KMS-11 (cell line): ENCODE data around the gene COL6A5.
"Not testable (repeated sequence)": the region's sequence is repeated elsewhere in the genome, so short reads cannot be mapped to it uniquely, and the experiment has no call there.

Source experiments
- H2AFZ ChIP-seq: fragments of 200-600 bp; sonication (generic); 2 replicates; pipeline ENCODE4 v1.6.1; 2016; ENCODE audit warnings: antibody characterized with exemption, mixed run types, low read depth
- H3K27ac ChIP-seq: fragments of 200-600 bp; sonication (generic); 2 replicates; pipeline ENCODE4 v1.6.1; 2016; ENCODE audit warnings: mild to moderate bottlenecking, mixed run types
- H3K27me3 ChIP-seq: fragments of 200-600 bp; sonication (generic); 2 replicates; pipeline ENCODE4 v1.6.1; 2017; ENCODE audit warnings: mild to moderate bottlenecking, low read depth, mixed run types, moderate library complexity; ENCODE audit not compliant: insufficient read depth
- H3K36me3 ChIP-seq: fragments of 200-600 bp; sonication (generic); 2 replicates; pipeline ENCODE4 v1.6.1; 2017; ENCODE audit warnings: mild to moderate bottlenecking, mixed run types; ENCODE audit not compliant: insufficient read depth
- H3K4me1 ChIP-seq: fragments of 200-600 bp; sonication (generic); 2 replicates; pipeline ENCODE4 v1.6.1; 2016; ENCODE audit warnings: mild to moderate bottlenecking, low read depth, mixed run types; ENCODE audit not compliant: poor library complexity, severe bottlenecking
- H3K4me2 ChIP-seq: fragments of 200-600 bp; sonication (generic); 2 replicates; pipeline ENCODE4 v1.7.0; 2016; ENCODE audit warnings: mild to moderate bottlenecking, mixed run types
- H3K4me3 ChIP-seq: fragments of 200-600 bp; sonication (generic); IDR thresholded peaks from 2 replicates; pipeline ENCODE4 v1.6.1; 2017; ENCODE audit warnings: low read depth, low read length, mixed read lengths; ENCODE audit not compliant: insufficient read depth
- H3K79me2 ChIP-seq: fragments of 200-600 bp; sonication (generic); 2 replicates; pipeline ENCODE4 v1.6.1; 2016; ENCODE audit warnings: low read depth, mixed run types; ENCODE audit not compliant: insufficient read depth
- H3K9ac ChIP-seq: fragments of 200-600 bp; sonication (generic); 2 replicates; pipeline ENCODE4 v1.6.1; 2016; ENCODE audit warnings: mild to moderate bottlenecking, mixed run types
- H4K20me1 ChIP-seq: fragments of 200-600 bp; sonication (generic); 2 replicates; pipeline ENCODE4 v1.6.1; 2016; ENCODE audit warnings: mild to moderate bottlenecking, mixed run types; ENCODE audit not compliant: insufficient read depth
- TF ChIP-seq, protein P1 (sequence below): fragments of 200-600 bp; sonication (generic); conservative IDR thresholded peaks from 2 replicates; pipeline ENCODE4 v1.6.1; 2017; ENCODE audit warnings: low read depth, mild to moderate bottlenecking, antibody characterized with exemption, low read length, moderate library complexity, mixed read lengths

Gene COL6A5

DNA sequence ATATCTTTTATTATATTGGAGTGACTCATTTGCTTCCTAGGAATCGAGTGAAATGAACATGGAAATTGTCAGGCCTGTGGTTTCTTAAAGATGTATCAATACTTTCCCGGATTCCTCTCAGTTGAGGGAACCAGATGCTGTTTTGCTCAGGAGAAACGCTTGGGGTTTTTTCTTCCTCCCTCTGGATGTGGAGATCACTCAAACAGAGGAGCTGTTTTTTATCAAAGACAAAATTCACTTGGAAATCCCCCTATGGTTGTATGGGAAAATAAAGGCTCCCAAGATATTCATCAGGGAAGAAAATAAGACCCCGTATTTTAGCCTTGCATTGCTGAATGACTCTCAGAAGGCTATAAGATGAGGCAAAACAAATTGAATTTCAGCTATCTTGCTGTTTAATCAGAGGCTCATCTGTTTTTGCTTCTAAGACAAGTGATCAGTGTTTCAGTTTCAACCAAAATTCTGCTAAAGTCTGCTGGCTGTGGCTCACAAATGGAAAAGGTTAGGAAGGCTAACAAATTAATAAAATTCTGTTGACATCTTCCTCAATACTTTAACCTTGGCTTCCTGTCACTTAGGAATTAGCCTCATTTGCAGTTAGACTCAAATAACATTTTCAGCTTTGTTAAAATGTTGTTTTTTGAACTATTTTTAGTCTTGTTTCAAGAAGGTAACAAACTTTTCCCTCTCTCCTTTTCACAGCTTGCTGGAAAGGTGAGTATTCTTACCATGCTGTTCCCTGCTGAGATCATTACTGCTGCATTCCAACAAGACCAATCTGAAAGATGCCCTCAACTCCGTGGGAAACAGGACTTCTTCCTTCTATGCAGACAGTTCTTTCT is 83.6 kb downstream of the COL6A5 start:
- no peaks in the 10 kb centered on the region for H3K27me3 ChIP-seq
- H3K4me1 ChIP-seq: peaks cover 26% of the 10 kb centered on the region
- H3K36me3 ChIP-seq: no peaks in the 10 kb centered on the region
- H3K4me2 ChIP-seq: peak overlapping the region; percentile 78
- TF ChIP-seq, protein P1, sequence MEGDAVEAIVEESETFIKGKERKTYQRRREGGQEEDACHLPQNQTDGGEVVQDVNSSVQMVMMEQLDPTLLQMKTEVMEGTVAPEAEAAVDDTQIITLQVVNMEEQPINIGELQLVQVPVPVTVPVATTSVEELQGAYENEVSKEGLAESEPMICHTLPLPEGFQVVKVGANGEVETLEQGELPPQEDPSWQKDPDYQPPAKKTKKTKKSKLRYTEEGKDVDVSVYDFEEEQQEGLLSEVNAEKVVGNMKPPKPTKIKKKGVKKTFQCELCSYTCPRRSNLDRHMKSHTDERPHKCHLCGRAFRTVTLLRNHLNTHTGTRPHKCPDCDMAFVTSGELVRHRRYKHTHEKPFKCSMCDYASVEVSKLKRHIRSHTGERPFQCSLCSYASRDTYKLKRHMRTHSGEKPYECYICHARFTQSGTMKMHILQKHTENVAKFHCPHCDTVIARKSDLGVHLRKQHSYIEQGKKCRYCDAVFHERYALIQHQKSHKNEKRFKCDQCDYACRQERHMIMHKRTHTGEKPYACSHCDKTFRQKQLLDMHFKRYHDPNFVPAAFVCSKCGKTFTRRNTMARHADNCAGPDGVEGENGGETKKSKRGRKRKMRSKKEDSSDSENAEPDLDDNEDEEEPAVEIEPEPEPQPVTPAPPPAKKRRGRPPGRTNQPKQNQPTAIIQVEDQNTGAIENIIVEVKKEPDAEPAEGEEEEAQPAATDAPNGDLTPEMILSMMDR: no peak
- no peak overlapping the region for H3K4me3 ChIP-seq
- no peak overlapping the region; the same call in 1 of the 2 replicates for H3K9ac ChIP-seq
- 0 out of 2 replicates have a peak overlapping the region, but pooled peaks have one; percentile 4 for H2AFZ ChIP-seq
- no peaks in the 10 kb centered on the region for H4K20me1 ChIP-seq
- H3K27ac ChIP-seq: peak overlapping the region; percentile 33; the same call in 1 of the 2 replicates
- H3K79me2 ChIP-seq: no peaks in the 10 kb centered on the region

DNA sequence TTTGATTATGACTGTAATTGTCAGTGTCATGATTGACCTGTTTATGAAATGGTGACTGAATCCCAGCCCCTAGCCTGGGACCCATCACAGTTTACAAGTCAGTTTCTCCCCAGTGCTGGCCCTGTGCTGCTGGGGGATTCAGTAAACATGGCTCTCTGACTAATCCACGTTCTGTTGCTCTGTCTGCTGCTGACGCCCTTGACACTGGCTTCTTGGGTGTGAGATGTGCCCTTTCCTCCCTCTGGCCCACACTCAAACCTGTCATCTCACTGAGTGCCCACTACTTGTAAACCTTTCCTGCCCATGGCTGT is 84.2 kb downstream of the COL6A5 start:
- Histone ChIP-seq H3K79me2 (no peaks in the 10 kb centered on the region), H3K4me1 (peaks cover 26% of the 10 kb centered on the region), H3K36me3 (no peaks in the 10 kb centered on the region), H3K27me3 (no peaks in the 10 kb centered on the region), H3K27ac (peak overlapping the region; percentile 33; the same call in 1 of the 2 replicates), H3K9ac (no peak overlapping the region; the same call in 1 of the 2 replicates), H2AFZ (no peak overlapping the region), H3K4me2 (peak overlapping the region; percentile 78), H4K20me1 (no peaks in the 10 kb centered on the region), H3K4me3 (no peak overlapping the region)
- TF ChIP-seq, protein P1: no peak

DNA sequence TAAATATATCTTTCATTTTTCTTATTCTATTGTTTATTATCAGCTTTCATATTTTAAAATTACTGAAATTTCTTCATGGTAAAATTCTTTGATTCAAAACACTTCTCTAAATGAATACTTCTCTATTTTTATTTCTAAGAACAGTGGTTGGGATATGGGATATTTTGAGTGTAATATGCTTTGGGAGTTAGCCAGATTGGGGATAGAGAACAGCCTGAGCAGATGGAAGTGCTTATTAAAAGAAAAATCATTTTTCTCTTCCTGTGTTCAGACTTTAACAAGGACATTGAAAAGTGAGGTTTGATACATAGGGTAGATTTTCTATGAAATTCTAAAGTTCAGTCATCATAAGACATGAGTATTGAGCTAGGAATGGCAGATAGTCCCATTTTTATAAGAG is 84.8 kb downstream of the COL6A5 start:
- Histone ChIP-seq H2AFZ (no peak overlapping the region), H4K20me1 (no peaks in the 10 kb centered on the region), H3K4me3 (no peak overlapping the region), H3K36me3 (no peaks in the 10 kb centered on the region), H3K79me2 (no peaks in the 10 kb centered on the region), H3K4me1 (peaks cover 26% of the 10 kb centered on the region), H3K4me2 (no peak overlapping the region; the same call in 1 of the 2 replicates), H3K27me3 (no peaks in the 10 kb centered on the region), H3K9ac (no peak overlapping the region), H3K27ac (no peak overlapping the region)
- TF ChIP-seq, protein P1: no peak

DNA sequence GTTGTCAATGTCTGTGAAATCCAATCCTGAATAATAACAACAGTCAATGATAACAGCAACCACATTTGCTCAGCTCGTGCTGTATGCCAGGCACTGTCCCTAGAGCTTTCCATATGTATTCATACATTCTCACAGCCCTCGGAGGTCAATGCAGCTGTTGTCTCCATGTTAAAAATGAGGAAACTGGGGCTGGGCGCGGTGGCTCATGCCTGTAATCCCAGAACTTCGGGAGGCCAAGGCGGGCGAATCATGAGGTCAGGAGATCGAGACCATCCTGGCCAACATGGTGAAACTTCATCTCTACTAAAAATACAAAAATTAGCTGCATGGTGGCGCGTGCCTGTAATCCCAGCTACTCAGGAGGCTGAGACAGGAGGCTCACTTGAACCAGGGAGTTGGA is 86.6 kb downstream of the COL6A5 start:
- not testable (repeated sequence) for H3K4me3 ChIP-seq, H3K4me2 ChIP-seq, H3K27me3 ChIP-seq, H3K27ac ChIP-seq, H3K79me2 ChIP-seq, H3K9ac ChIP-seq, H3K36me3 ChIP-seq, H2AFZ ChIP-seq, H4K20me1 ChIP-seq
- peaks cover 26% of the 10 kb centered on the region for H3K4me1 ChIP-seq

DNA sequence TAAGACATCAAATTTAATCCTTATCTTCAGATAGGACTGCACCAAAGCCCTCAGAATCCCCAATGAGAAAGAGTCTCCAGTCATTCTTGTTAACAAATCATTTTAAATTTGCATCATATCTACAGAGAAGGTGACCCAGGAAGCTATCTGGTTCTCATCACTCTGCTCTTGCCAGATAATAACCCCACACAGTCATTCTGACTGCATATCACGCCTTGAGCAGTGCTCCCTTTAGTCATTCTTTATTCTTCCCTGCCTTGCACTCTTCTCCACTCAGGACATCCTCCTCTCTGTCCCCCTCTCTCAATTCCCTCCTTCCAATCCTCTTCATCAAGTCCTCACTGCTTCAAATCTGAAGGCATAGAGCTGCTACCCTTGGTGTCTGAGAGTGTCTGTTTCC is 87.8 kb downstream of the COL6A5 start:
- H3K27me3 ChIP-seq: no peaks in the 10 kb centered on the region
- H3K79me2 ChIP-seq: no peaks in the 10 kb centered on the region
- H3K4me2 ChIP-seq: no peak overlapping the region
- TF ChIP-seq, protein P1: no peak
- no peak overlapping the region for H3K9ac ChIP-seq
- peaks cover 22% of the 10 kb centered on the region for H3K4me1 ChIP-seq
- H4K20me1 ChIP-seq: no peaks in the 10 kb centered on the region
- H3K27ac ChIP-seq: no peak overlapping the region
- no peaks in the 10 kb centered on the region for H3K36me3 ChIP-seq
- no peak overlapping the region for H3K4me3 ChIP-seq
- no peak overlapping the region for H2AFZ ChIP-seq
